Trophoblast cell (in vitro differentiated cells and primary cell): ENCODE results near the gene CAMSAP1.

ENCODE experiments used
- DNase-seq, 2 donors: peaks; one replicate each; pipeline ENCODE4 v3.0.0-alpha.2; 2016
- H2AFZ ChIP-seq: 2 replicates; pipeline ENCODE4 v1.6.1; 2013; ENCODE audit warnings: low read length, moderate library complexity, mild to moderate bottlenecking; ENCODE audit not compliant: insufficient read depth, poor library complexity
- H2AK5ac ChIP-seq: 2 replicates; pipeline ENCODE4 v1.6.1; 2013; ENCODE audit warnings: mild to moderate bottlenecking, low read length
- H2BK120ac ChIP-seq: 2 replicates; pipeline ENCODE4 v1.6.1; 2013; ENCODE audit warnings: low read length, mild to moderate bottlenecking, moderate library complexity; ENCODE audit not compliant: insufficient read depth, poor library complexity
- H2BK12ac ChIP-seq: 2 replicates; pipeline ENCODE4 v1.6.1; 2013; ENCODE audit warnings: mild to moderate bottlenecking, low read length, moderate library complexity
- H2BK5ac ChIP-seq: 2 replicates; pipeline ENCODE4 v1.6.1; 2013; ENCODE audit warnings: low read length, low read depth, moderate library complexity, mild to moderate bottlenecking; ENCODE audit not compliant: poor library complexity
- H3K14ac ChIP-seq: 2 replicates; pipeline ENCODE4 v1.6.1; 2013; ENCODE audit warnings: mild to moderate bottlenecking, low read length
- H3K18ac ChIP-seq: 2 replicates; pipeline ENCODE4 v1.6.1; 2013; ENCODE audit warnings: mild to moderate bottlenecking, low read length
- H3K23ac ChIP-seq: 2 replicates; pipeline ENCODE4 v1.6.1; 2013; ENCODE audit warnings: low read length
- H3K27ac ChIP-seq: 2 replicates; pipeline ENCODE4 v1.5.1; 2013; ENCODE audit warnings: low read depth, mild to moderate bottlenecking, inconsistent platforms, low read length, moderate library complexity
- H3K27me3 ChIP-seq: 2 replicates; pipeline ENCODE4 v1.6.1; 2013; ENCODE audit warnings: inconsistent platforms, mild to moderate bottlenecking, low read length, moderate library complexity; ENCODE audit not compliant: insufficient read depth
- H3K36me3 ChIP-seq, 2 experiments: 1 replicate in 1 of 2; 2 replicates in 1 of 2; pipeline ENCODE4 v1.6.1; 2013; ENCODE audit warnings: low read length in 2 of 2, mild to moderate bottlenecking in 2 of 2, moderate library complexity in 1 of 2; ENCODE audit not compliant: insufficient read depth in 2 of 2, control insufficient read depth in 1 of 2
- H3K4ac ChIP-seq: 2 replicates; pipeline ENCODE4 v1.6.1; 2013; ENCODE audit warnings: low read depth, mild to moderate bottlenecking, low read length, moderate library complexity
- H3K4me1 ChIP-seq, 2 experiments: 1 replicate in 1 of 2; 2 replicates in 1 of 2; pipeline ENCODE4 v1.6.1; 2013; ENCODE audit warnings: low read length in 2 of 2, mild to moderate bottlenecking in 2 of 2, moderate library complexity in 1 of 2; ENCODE audit not compliant: insufficient read depth in 2 of 2, control insufficient read depth in 1 of 2
- H3K4me2 ChIP-seq: 2 replicates; pipeline ENCODE4 v1.6.1; 2013; ENCODE audit warnings: inconsistent platforms, mild to moderate bottlenecking, low read length, moderate library complexity
- H3K4me3 ChIP-seq: 2 replicates; pipeline ENCODE4 v1.5.1; 2013; ENCODE audit warnings: mild to moderate bottlenecking, low read depth, low read length, inconsistent platforms
- H3K79me1 ChIP-seq: one replicate; pipeline ENCODE4 v1.6.1; 2013; ENCODE audit warnings: low read length
- H3K79me2 ChIP-seq: 2 replicates; pipeline ENCODE4 v1.6.1; 2013; ENCODE audit warnings: low read length, mild to moderate bottlenecking; ENCODE audit not compliant: control insufficient read depth, insufficient read depth, poor library complexity
- H3K9ac ChIP-seq: 2 replicates; pipeline ENCODE4 v1.6.1; 2013; ENCODE audit warnings: mild to moderate bottlenecking, low read length
- H3K9me3 ChIP-seq: 2 replicates; pipeline ENCODE4 v1.6.1; 2013; ENCODE audit warnings: low read depth, mild to moderate bottlenecking, control low read depth, inconsistent platforms, low read length; ENCODE audit not compliant: insufficient read depth
- H4K12ac ChIP-seq: 2 replicates; pipeline ENCODE4 v1.6.1; 2013; ENCODE audit warnings: low read depth, mild to moderate bottlenecking, low read length, moderate library complexity
- H4K8ac ChIP-seq: 2 replicates; pipeline ENCODE4 v1.6.1; 2013; ENCODE audit warnings: low read depth, mild to moderate bottlenecking, low read length, moderate library complexity
- H4K91ac ChIP-seq: one replicate; pipeline ENCODE4 v1.6.1; 2013; ENCODE audit warnings: low read depth, mild to moderate bottlenecking, low read length, moderate library complexity
- WGBS: extraction: QIAGEN DNeasy Blood & Tissue Kit; methylation state at CpG from one replicate; pipeline ENCODE4 v1.1.7; 2013; ENCODE audit warnings: missing lambda C conversion rate; ENCODE audit not compliant: insufficient read length, insufficient coverage; ENCODE audit errors: extremely low coverage; 5-methylcytosine and 5-hydroxymethylcytosine counted together

The CAMSAP1 gene

DNA sequence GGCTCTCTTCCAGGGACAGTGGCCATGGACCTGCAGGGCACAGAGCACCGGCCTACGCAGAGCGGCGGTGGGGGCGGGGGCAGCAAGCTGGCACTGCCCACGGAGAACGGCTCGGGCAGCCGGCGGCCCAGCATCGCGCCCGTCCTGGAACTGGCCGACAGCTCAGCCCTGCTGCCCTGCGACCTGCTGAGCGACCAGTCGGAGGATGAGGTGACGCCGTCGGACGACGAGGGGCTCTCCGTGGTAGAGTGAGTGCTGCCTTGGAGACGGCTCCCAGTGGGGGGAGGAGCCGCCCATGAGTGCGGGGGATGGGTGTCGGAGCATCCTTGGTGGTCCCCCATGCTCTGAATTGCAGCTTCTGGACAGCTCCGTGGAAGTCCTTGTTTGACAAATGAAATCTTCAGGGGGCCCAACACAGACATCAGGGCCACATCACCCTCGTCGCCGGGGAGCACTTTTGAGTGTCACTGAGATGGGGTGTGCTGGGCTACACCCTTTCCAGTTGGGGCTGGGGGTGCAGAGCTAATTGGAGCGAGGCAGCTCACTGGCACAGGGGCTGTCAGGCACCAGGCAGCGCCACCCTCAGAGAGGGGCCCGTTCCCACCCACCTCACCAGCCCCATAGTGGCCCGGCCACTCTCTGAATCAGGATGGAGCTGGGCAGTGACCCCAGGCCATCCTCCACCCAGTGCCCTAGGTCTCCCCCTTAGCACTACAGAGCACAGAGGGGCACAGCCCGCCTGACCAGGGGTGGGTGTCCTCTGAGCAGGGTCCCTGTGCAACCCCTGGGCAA lies 134.4 kb downstream of the CAMSAP1 start:
- H3K36me3 ChIP-seq, result no peaks in the 10 kb centered on the region
- WGBS, result no CpG with 5 or more reads among the region's 36 CpGs
- no peaks in the 10 kb centered on the region for H3K79me2 ChIP-seq
- H2BK120ac ChIP-seq, result no peak overlapping the region
- no peak for DNase-seq
- H3K79me1 ChIP-seq, result no peaks in the 10 kb centered on the region
- no peak overlapping the region for H2BK12ac ChIP-seq
- no peak overlapping the region for H2AFZ ChIP-seq
- no peak overlapping the region for H3K4me2 ChIP-seq
- peaks cover 12% of the 10 kb centered on the region for H3K9me3 ChIP-seq
- H3K27ac ChIP-seq, result no peak overlapping the region
- no peak overlapping the region for H2BK5ac ChIP-seq
- no peak overlapping the region for H4K8ac ChIP-seq
- no peak overlapping the region for H3K18ac ChIP-seq
- H2AK5ac ChIP-seq, result no peak overlapping the region
- H3K4me1 ChIP-seq, result no peaks in the 10 kb centered on the region
- H3K4me3 ChIP-seq, result peak overlapping the region; percentile 23
- no peaks in the 10 kb centered on the region for H3K27me3 ChIP-seq
- no peak overlapping the region for H3K14ac ChIP-seq
- no peak overlapping the region for H4K91ac ChIP-seq
- no peak overlapping the region for H3K23ac ChIP-seq
- H3K9ac ChIP-seq, result no peak overlapping the region
- H3K4ac ChIP-seq, result no peak overlapping the region
- H4K12ac ChIP-seq, result no peak overlapping the region

DNA sequence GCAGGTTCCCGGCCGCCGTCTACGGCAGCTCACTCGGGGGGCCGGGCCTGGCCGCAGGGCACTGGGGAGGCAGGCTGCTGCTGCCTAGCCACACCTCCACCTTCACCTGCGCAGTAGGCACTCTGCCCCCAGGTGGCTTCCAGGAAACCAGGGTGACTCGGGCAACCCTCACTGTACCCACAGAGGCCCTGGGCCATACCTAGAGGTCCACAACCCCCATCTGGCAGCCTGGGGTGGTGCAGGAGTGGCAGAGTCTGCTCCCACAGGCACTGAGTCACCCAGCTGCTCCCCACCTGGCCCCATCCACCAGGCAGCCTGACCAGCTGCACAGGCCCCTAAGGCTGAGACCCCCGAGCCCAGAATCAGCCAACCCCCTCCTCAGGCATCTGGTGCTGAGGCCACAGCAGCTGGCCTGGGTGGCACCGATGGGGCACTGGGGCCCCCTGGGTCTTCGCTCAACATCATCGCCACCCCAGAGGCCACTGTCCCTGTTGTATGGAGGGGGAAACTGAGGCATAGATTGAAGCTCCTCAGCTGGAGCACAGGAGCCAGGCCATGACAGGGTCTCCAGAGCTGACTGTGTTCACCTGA lies 135.2 kb downstream of the CAMSAP1 start:
- no peak overlapping the region for H2BK5ac ChIP-seq
- H2AK5ac ChIP-seq, result no peak overlapping the region
- no peak overlapping the region for H3K4ac ChIP-seq
- H3K4me2 ChIP-seq, result no peak overlapping the region
- no peak overlapping the region for H2AFZ ChIP-seq
- peak overlapping the region; percentile 23 for H3K4me3 ChIP-seq
- no peak overlapping the region for H4K12ac ChIP-seq
- no peak overlapping the region for H3K9ac ChIP-seq
- no CpG with 5 or more reads among the region's 13 CpGs for WGBS
- no peak overlapping the region for H4K8ac ChIP-seq
- no peaks in the 10 kb centered on the region for H3K36me3 ChIP-seq
- no peaks in the 10 kb centered on the region for H3K27me3 ChIP-seq
- H4K91ac ChIP-seq, result no peak overlapping the region
- H3K27ac ChIP-seq, result no peak overlapping the region
- H3K23ac ChIP-seq, result no peak overlapping the region
- H3K14ac ChIP-seq, result no peak overlapping the region
- H3K79me2 ChIP-seq, result no peaks in the 10 kb centered on the region
- DNase-seq, result no peak
- no peak overlapping the region for H3K18ac ChIP-seq
- no peaks in the 10 kb centered on the region for H3K79me1 ChIP-seq
- H2BK12ac ChIP-seq, result no peak overlapping the region
- H2BK120ac ChIP-seq, result no peak overlapping the region
- peaks cover 13% of the 10 kb centered on the region for H3K9me3 ChIP-seq
- H3K4me1 ChIP-seq, result no peaks in the 10 kb centered on the region

DNA sequence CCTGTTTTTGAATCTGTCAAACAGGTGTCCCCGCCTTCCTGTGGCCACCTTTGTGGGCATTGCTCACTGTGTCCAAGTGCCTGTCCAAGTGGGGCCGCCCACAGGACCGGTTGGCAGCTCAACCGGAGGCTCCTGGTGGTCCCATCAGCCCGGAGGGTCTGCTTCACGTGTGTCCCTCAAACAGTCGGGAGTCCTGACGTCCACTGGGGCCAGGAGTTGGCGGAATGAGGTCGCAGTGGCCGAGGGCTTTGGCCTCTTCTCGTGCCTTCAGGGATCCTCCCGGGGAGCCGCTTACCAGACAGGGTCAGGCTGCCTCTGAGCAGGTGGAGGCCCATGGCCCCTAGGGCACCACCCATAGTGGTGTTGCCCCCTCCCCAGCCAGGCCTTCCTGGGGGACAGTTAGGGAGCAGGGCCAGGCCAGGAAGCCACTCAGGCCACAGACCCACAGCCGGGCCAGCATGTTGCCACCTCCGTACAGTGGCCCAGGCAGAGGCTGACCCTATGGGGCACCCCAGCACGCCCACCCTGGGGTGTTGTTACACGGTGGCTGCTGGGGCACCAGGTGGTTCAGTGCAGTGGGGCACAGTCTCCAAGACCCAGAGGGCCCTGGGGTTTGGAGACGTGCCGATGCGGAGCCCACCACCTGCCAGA lies 135.8 kb downstream of the CAMSAP1 start:
- no peak overlapping the region for H3K4me3 ChIP-seq

DNA sequence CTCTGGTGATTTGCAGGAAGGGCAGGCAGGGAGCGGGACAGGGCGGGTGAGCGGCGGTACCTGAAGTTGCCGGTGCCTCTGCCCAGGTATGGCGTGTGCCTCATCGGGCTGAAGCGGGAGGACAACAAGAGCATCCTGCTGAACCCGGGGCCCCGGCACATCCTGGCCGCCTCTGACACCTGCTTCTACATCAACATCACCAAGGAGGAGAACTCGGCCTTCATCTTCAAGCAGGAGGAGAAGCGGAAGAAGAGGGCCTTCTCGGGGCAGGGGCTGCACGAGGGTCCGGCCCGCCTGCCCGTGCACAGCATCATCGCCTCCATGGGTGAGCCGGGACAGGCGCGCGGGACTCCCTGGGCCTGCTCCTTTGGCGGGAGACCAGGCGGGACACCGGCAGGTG lies 136.6 kb downstream of the CAMSAP1 start:
- H3K9ac ChIP-seq, result no peak overlapping the region
- no peak overlapping the region for H3K4ac ChIP-seq
- no CpG with 5 or more reads among the region's 26 CpGs for WGBS
- H3K27me3 ChIP-seq, result no peaks in the 10 kb centered on the region
- no peak overlapping the region for H4K12ac ChIP-seq
- DNase-seq, result no peak
- H2BK120ac ChIP-seq, result no peak overlapping the region
- H2AFZ ChIP-seq, result no peak overlapping the region
- H3K4me2 ChIP-seq, result no peak overlapping the region
- no peaks in the 10 kb centered on the region for H3K4me1 ChIP-seq
- H3K14ac ChIP-seq, result no peak overlapping the region
- H2BK5ac ChIP-seq, result no peak overlapping the region
- no peak overlapping the region for H4K8ac ChIP-seq
- no peak overlapping the region for H4K91ac ChIP-seq
- no peak overlapping the region for H3K23ac ChIP-seq
- no peaks in the 10 kb centered on the region for H3K36me3 ChIP-seq
- H3K27ac ChIP-seq, result no peak overlapping the region
- no peaks in the 10 kb centered on the region for H3K79me2 ChIP-seq
- H2BK12ac ChIP-seq, result no peak overlapping the region
- no peak overlapping the region for H3K4me3 ChIP-seq
- H3K18ac ChIP-seq, result no peak overlapping the region
- peaks cover 25% of the 10 kb centered on the region for H3K9me3 ChIP-seq
- no peak overlapping the region for H2AK5ac ChIP-seq
- H3K79me1 ChIP-seq, result no peaks in the 10 kb centered on the region

More for the DNA sequence above, 135.8 kb downstream of the CAMSAP1 start:
- Histone ChIP-seq H3K27ac (no peak overlapping the region), H2AK5ac (no peak overlapping the region), H2BK12ac (no peak overlapping the region), H3K79me2 (no peaks in the 10 kb centered on the region), H3K36me3 (no peaks in the 10 kb centered on the region), H3K4me2 (no peak overlapping the region), H3K9me3 (peaks cover 17% of the 10 kb centered on the region), H3K27me3 (no peaks in the 10 kb centered on the region), H2BK5ac (no peak overlapping the region), H3K18ac (no peak overlapping the region), H3K4ac (no peak overlapping the region), H3K9ac (no peak overlapping the region), H4K12ac (no peak overlapping the region), H4K8ac (no peak overlapping the region), H2AFZ (no peak overlapping the region), H4K91ac (no peak overlapping the region), H3K79me1 (no peaks in the 10 kb centered on the region), H2BK120ac (no peak overlapping the region), H3K4me1 (no peaks in the 10 kb centered on the region), H3K14ac (no peak overlapping the region), H3K23ac (no peak overlapping the region)
- DNase-seq, result no peak
- no CpG with 5 or more reads among the region's 21 CpGs for WGBS
